Breast epithelium (tissue), 3 donors: ENCODE results near the gene DMD.

ENCODE experiments used
- POLR2A ChIP-seq: fragments of 450-650 bp; IDR thresholded peaks from one replicate; pipeline ENCODE4 v1.6.1; 2016; ENCODE audit warnings: antibody characterized with exemption, mild to moderate bottlenecking, moderate library complexity
- POLR2AphosphoS5 ChIP-seq, 3 donors: sonication (generic); formaldehyde crosslinking; IDR thresholded peaks; one replicate each; pipeline ENCODE4 v1.6.1; 2017; ENCODE audit warnings: antibody characterized with exemption in 3 of 3
- TF ChIP-seq, protein P1 (sequence below), 3 donors: fragments of 450-650 bp; IDR thresholded peaks; one replicate each; pipeline ENCODE4 v1.5.1; 2016 to 2017; ENCODE audit warnings: antibody characterized with exemption in 3 of 3, mild to moderate bottlenecking in 3 of 3, moderate library complexity in 3 of 3

- TF ChIP-seq, protein P1, sequence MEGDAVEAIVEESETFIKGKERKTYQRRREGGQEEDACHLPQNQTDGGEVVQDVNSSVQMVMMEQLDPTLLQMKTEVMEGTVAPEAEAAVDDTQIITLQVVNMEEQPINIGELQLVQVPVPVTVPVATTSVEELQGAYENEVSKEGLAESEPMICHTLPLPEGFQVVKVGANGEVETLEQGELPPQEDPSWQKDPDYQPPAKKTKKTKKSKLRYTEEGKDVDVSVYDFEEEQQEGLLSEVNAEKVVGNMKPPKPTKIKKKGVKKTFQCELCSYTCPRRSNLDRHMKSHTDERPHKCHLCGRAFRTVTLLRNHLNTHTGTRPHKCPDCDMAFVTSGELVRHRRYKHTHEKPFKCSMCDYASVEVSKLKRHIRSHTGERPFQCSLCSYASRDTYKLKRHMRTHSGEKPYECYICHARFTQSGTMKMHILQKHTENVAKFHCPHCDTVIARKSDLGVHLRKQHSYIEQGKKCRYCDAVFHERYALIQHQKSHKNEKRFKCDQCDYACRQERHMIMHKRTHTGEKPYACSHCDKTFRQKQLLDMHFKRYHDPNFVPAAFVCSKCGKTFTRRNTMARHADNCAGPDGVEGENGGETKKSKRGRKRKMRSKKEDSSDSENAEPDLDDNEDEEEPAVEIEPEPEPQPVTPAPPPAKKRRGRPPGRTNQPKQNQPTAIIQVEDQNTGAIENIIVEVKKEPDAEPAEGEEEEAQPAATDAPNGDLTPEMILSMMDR (IDR thresholded peaks at IDR 0.05): no peak
- TF ChIP-seq POLR2AphosphoS5 (IDR thresholded peaks at IDR 0.05) (no peak), POLR2A (no peak)
Observed at GRCh38 chrX:32591589-32591988, 619.8 kb downstream of the DMD start.
